Amniotic stem cell (primary cell): Measurements from ENCODE around the gene SLC26A2.
A peak's percentile ranks its signal among the peaks of the same experiment; 100 is the strongest.
"Not testable (repeated sequence)": the region's sequence is repeated elsewhere in the genome, so short reads cannot be mapped to it uniquely, and the experiment has no call there.

Experiments
- DNase-seq: peaks from one replicate; lab custom pipeline; 2025; lab: John Stamatoyannopoulos, UW

Gene SLC26A2

DNA sequence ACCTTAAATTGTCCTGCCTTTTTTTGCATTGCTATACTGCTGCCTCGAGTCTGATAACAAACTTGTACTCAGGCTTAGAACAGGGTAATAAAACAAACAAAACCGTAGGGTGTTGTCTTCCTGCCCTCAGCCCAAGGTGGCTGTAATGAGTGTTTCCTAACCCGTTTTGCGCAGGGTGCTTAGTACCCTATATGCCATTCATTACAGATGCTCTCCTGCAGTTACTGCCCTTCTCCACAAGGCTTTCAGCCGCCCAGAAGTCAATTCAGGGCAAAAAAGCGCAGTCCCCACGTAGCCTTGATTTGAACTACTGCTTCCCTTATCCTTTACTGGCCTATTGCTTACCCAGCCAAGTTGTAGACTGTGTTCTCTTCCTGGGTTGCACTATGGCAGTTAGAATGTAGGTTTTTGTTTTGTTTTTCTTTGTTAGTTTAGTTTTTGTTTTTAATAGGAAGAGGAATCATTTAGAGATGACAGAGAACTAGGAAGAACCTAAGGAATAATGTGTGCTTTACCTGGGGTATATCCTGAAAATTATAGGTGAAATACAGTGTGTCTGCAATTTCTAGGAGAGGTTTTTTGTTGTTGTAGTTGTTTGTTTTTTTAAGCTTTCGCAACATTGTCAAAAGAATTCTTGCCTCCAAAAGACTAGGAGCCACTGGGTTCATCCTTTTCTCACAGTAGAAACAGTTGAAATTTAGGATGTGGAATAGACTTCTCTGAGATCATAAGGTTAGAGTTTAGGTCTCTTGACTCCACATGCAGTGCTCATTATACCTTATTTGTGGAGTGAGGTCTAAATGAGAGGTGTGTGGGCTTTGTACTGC lies 41.3 kb downstream of the SLC26A2 start:
- DNase-seq = peak; percentile 48

DNA sequence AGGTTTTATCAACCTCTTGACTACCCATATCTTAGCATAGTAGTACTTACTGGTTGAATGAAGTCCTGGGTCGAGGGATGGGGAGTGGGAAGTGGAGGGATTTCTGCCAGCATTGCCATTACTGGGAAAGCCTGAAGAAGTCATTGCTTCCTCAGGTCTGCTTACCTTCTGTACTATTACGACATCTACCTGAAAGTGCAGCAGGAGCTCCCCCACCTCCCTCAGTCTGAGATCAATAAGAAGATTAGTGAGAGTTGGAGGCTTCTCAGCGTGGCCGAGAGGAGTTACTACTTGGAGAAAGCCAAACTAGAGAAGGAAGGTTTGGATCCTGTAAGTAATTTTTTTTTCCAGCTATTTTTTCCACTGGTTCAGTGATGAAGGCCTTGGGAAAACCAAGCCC lies 45.8 kb downstream of the SLC26A2 start:
- no peak for DNase-seq

DNA sequence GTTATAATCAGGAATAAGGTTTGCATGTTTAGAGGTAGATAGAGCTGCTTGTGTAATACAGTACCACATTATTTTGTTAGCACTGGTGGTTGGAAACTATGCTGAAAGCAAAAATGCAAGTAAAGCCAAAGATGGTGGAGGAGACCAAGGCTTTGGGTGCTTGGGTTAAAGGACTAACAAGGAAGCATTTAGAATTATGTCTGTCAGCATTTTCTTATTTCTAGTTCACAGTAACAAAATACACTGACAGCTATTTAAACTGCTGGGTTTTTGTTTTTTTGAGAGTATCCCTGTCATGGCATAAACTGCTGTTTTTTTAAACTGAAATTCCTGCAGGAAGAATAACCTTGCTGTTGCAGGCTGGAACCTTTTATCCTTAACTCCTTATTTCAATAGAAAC lies 46.5 kb downstream of the SLC26A2 start:
- DNase-seq = no peak

DNA sequence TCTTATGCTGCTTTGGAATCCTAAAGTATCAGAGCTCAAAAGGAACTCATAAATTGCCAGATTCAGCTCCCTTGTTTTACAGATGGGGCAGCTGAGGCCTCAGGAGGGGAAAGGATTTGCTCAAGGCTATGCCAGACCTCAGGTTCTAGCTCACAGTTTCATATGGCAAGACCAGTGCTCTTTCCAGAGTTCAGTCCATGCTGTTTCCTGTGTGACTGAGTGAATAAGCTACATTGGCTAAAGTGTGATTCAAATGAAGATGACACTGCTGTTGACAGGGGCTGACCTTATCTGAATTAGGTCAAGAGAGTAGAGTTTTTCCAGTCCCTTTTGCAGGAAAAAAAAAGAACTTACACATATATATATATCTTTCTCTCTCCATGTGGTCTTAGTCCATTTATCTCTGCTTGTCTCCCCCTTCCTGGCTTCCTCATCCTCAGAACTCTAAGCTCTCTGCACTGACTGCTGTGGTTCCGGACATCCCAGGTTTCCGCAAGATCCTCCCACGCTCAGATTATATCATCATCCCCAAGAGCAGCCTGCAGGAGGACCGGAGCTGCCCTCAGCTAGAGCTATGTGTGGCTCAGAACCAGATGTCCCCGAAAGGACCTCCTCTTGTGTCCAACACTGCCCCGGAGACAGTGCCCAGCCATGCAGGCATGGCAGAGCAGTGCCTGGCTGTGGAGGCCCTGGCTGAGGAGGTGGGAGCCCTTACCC lies 49.3 kb downstream of the SLC26A2 start:
- no peak for DNase-seq

DNA sequence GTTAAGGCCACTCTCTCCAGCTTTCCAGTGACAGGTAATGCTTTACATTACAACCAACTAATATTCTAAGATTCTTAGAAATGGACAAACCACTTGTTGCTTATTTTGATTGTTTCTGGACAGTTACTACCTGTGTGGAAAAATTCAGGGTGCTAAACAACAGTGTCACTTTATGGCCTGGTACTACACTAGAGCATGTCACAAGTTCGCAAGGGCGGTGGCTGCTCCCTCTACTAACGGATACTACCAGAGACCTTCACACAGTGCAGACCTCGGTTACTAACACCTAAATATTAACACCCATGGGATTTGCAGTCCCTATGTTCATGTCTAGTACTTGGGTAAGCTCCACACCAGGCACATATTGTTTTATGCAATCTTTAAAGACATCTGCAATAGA lies 53.4 kb downstream of the SLC26A2 start:
- DNase-seq = no peak

DNA sequence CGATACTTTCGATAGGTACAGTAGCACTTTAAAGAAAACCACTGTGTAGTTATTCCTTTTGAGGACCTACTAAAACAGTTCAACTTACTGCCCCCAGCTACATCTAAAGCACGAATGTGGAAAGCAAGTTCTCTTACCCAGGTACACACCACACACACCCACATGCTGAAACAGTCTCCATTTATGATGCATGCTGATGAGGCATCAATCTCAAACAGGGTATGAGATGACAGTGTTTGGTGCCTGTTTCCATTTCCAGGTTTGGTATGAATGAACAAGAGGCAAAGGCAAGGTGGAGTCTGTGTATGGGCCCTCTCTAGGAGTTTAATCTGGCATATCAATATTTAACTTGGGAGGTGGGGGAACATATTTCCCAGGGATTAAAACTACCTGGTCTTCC lies 53.9 kb downstream of the SLC26A2 start:
- DNase-seq = no peak

DNA sequence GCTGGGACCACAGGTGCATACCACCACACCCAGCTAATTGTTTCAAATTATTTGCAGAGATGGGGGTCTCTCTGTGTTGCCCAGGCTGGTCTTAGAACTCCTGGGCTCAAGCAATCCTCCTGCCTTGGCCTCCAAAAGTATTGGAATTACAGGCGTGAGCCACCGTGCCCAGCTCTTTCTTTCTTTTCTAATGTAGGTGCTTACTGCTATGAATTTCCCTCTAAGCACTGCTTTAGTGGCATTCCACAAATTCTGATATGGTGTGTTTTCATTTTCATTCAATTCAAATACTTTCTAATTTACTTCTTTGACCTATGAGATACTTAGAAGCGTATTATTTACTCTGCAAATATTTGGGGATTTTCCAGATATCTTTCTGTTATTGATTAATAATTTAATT lies 54.9 kb downstream of the SLC26A2 start:
- DNase-seq = no peak

DNA sequence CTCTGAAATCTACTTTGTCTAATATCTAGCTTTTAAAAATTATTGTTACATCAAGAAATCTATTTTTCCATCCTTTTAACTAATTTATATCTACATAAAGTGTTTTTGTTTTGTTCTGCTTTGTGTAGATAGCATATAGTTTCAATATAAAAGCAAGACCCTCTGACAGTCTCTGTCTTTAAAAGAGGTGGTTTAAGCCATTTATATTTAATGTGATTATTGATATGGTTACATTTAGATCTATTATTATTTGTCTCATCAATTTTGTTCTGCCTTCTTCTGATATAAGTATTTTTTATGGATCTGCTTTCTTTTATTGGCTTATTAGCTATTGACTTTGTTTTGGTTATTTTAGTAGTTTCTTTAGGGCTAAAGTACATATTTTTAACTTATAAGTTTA lies 56.0 kb downstream of the SLC26A2 start:
- no peak for DNase-seq

DNA sequence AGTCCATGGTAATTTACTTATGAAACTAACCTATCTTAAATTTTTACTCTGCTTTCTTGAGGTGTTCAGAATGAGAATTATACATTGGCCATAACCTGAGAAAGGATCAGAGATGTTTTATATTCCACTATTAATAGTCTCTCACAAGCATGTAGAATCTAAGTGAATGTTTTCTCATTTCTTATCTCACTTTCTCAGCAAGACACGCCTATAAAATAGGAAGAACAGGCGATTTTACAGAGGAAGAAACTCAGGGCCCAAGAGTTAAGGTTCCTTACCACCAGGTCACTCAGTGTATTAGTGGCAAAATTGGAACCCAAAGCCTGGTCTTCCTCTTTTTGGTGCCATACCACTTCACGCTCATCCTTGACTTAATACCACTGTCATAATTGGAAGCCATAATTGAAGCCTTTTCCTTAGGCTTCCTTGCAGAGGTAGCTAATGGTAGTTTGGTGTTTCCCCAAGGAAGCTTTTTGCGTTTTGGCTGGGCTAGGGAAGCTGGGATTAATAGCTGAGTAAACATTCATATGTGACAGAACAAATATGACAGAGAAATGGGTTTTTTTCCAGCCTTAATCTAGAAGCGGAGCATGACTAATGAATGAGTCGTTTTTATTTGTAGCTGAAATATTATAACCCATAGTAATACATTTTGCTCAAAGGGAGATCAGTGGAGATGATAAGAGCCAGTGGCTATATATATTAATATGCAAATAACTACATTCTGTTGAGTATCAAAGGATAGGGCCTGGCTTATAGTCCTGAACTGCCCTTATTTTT lies 56.9 kb downstream of the SLC26A2 start:
- DNase-seq = no peak

DNA sequence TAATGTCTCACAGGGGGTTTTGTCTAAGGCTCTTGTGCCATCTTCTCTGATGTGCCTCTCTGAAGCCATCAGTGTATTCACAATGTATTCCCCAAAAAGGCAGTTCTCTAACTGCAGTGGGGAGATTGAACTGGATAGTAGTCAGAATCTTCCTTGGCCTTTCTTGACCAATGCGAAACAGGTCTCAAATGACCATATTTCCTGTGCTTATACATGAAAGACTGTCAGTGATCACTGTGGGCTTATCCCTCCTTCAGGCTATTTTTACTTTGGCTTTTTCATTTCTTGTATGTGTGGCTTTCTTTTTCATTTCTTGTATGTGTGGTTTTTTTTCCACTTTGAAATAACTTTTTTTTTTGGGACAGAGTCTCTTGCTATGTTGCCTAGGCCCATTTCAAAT lies 59.7 kb downstream of the SLC26A2 start:
- DNase-seq = no peak

DNA sequence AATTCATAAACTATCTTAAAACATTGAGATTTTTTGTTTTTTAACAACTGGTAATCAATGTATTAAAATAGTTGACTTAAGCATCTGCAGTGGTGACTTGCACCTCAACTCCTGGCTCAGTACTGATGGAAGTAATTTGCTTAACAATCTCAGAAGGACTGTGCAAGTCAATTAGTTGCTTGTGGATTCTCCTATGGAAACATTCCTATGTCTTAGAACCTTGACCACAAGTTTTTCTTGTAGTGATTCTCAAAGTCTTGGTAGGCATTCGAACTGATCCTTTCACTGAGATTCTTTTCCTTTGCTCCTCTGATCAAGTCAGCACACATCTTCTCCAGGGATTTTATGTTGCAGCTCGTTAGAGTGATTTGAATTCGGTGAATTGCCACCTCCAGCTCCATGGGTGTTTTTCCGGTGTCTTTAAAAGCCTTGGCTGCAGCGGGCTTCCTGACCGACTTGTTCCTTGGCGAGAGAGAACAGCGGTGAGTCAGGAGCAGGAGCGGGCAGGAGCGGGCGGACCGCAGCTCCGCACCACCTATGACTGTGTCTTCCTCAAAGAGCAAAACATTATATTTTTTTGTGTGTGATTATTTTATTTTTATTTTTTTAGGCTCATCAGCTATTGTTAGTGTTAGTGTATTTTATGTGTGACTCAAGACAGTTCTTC lies 61.1 kb downstream of the SLC26A2 start:
- no peak for DNase-seq

DNA sequence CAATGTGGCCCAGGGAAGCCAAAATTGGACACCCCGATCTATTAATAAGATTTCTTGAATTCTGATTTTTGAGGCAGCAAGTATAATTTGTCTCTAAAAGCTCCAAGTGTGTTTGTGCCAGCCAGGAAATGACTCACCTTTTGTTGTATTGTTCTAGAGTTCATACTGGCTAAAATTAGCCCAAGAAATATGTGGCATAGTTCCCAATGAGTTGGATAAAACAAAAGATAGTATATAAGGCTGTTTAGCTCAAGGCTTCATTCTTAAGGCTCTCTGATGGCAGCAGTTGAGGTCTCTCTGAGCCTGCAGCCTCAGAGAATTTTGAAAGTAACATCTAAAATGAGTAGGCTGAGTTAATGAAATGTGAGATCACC lies 61.6 kb downstream of the SLC26A2 start:
- peak; percentile 57 for DNase-seq

DNA sequence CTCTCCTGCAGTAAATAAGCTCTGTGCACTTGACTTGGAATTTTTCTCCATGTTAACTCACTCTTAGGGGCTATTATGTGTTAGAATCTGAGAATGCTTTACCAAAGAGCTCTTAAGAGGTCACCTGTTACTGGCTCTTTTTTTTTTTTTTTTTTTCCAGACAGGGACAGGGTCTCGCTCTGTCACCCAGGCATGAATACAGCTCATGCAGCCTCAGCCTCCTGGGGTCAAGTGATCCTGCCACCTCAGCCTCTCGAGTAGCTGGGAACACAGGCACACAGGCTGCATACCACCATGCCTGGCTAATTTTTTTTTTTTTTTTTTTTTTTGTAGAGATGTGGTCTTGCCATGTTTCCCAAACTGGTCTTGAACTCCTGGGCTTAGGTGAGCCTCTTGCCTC lies 62.1 kb downstream of the SLC26A2 start:
- DNase-seq = no peak

DNA sequence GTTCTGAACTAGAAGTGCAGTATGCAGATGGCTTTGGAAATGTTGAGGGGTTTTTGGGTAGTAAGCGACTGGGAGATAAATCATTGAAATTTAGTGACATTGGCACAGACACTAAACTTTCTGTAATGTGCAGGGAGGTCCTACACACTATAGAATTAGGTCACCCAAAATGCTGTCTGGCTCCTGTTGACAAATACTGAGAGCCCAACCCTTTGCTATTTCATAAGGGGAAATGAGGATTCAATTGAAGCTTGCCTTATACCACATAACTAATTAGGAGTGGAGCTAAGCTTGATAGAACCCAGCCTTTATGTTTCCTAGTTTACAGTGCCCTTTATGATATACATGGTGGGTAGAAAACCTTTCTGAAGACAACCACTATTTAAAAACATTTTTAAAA lies 62.6 kb downstream of the SLC26A2 start:
- DNase-seq = no peak

DNA sequence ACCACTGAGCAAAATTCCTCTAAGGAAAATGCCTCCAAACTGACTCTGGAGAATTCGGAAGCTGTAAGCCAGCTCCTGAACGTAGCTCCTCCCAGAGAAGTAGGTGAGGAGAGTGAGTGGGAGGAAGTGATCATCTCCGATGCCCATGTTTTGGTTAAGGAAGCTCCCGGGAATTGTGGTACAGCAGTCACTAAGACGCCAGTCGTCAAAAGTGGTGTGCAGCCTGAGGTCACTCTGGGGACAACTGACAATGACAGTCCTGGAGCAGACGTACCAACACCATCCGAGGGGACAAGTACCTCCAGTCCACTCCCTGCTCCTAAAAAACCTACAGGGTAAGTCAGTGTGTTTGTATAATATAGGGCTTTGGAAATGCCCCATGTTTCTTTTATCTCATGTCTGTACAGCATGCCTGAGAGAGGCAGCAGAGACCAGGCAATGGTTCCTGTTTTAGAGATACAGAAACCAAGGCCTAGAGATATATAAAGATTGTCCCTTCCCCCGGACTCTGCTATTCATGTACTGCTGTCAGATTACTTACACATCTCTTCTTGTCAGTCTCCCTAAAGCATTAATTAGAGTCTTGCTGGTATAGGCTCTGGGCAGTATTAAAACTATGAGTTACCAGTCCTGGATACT lies 63.9 kb downstream of the SLC26A2 start:
- DNase-seq = no peak

DNA sequence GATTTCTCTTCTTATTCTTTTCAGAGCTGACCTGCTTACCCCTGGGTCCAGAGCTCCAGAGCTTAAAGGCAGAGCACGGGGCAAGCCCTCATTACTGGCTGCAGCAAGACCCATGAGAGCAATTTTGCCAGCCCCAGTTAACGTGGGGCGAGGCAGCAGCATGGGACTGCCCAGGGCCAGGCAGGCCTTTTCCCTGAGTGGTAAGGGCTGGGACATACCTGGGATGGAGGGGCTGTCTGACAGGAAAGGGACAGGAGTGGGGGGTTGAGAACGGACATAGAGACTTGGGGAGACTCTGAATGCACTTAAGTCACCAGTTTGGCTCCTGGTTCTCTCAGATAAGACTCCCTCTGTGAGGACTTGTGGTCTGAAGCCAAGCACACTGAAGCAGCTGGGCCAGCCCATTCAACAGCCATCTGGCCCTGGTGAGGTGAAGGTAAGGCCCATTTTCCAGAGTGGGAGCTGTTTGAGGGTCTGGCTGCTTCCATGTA lies 66.2 kb downstream of the SLC26A2 start:
- DNase-seq = no peak

DNA sequence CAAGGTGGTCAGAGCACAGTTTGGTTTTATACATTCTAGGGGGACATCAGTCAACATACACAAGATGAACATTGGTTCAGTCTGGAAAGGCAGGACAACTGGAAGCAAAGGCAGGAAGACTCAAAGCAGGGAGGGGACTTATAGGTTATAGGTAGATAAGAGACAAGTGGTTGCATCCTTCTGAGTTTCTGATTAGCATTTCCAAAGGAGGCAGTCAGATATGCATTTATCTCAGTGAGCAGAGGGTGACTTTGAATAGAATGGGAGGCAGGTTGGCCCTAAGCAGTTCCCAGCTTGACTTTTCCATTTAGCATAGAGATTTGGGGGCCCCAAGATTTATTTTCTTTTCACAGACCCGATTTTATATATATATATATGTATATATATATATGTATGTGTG lies 67.5 kb downstream of the SLC26A2 start:
- not testable (repeated sequence) for DNase-seq

DNA sequence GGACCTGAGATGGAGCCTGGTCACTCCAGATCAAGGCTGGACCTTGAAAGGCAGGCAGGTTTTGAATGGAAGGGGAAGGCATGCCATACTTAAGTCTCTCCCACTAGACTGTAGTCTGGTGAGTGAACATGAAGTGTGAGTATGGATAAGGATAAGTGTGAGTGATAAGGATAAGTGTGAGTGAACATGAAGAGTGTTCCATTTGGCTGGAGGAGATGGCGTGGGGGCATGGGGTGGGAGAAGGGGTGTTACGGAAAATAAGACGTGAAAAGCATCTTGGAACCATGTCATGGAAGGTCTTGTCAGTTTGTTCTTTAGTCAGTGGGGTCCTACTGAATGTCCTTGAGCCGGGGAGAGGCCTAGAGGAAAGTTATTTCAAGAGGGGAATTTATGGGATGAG lies 72.8 kb downstream of the SLC26A2 start:
- DNase-seq = no peak

DNA sequence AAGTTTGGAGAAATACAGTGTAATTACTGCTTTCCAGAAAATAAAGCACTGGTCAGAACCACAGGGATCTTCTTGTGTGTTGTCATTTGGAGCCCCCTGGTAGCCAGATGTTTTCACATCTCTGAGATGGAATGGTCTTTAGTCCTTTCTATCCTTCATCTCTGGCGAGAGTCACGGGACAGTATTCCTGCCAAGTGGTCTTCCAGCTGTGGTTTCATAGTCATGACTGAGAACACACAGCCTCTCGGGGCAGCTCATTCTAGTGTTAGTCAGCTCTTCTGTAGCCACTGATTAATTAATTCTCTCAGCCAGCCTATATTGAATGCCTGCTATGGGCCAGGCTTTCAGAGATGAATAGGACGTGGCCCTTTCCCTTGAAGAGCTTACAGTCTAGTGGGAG lies 74.1 kb downstream of the SLC26A2 start:
- DNase-seq = no peak

DNA sequence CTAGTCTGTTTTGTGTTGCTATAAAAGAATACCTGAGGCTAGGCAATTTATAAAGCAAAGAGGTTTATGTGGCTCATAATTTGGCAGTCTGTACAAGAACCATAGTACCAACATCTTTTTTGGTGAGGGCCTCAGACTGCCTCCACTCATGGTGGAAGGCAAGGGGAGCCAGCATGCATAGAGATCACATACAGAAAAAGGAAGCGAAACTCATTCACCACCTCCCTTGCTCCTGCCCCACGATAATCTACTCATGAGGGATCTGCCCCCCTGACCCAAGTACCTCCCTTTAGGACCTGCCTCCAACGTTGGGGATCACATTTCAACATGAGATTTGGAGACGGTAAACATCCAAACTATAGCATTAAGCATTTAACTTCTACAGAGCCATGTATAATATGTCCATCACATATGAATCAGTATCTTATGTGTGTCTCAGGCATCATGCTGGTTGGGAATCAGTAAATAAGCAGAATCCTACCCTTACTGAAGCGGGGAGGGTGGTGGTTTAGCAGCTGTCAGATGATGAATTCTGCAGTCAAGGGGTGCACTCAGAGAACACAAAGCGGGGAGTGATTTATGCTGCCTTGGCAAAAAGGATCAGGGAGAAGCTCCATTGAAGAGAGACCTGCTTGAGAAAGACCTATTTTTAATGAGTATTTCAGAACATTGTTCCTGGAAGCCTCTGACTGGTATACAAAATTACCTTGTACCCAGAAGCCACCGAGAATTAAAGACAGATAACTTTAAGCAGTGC lies 74.8 kb downstream of the SLC26A2 start:
- DNase-seq = no peak

DNA sequence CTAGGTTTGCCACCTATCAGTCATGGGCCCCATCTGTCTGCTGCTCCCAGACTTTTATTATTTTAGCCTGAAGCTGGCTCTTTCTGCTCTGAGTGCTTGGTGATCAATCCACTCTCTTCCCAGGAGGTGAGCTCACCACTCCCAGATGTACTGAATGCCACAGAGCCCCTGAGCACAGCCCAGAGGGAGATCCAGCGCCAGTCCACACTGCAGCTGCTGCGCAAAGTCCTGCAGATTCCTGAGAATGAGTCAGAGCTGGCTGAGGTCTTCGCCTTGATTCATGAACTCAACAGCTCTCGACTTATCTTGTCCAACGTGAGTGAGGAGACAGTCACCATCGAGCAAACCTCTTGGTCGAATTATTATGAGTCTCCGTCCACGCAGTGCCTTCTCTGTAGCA lies 76.0 kb downstream of the SLC26A2 start:
- DNase-seq = peak; percentile 88
